Activated T-cell treated with anti-CD3 and anti-CD28 coated beads, Interleukin-2, amount 50 U/mL, for 72 hours (primary cell): ENCODE data around the gene OR9Q1. TPM values are rescaled to one million over a fixed set of nuclear protein-coding genes. Genes with fewer than 3 reads are reported as not detected.

Source experiments
- ATAC-seq, 2 donors: fragments of 150-1000 bp; cut with Tn5 transposase; replicated peaks in 1 of 2; 2 replicates each; pipeline ENCODE4 v1.10.0; 2021; ENCODE audit warnings: moderate library complexity in 2 of 2, mild to moderate bottlenecking in 1 of 2
- DNase-seq, 2 donors: peaks; one replicate each; pipeline ENCODE4 v3.0.0; 2021 to 2022; ENCODE audit warnings: mixed read lengths in 1 of 2
- H3K27ac Mint-ChIP-seq: one replicate; pipeline ENCODE4 v1.8.0; 2022; ENCODE audit warnings: mild to moderate bottlenecking, moderate library complexity, mixed read lengths
- H3K27me3 Mint-ChIP-seq: one replicate; pipeline ENCODE4 v1.8.0; 2022; ENCODE audit warnings: low read depth, mixed read lengths
- H3K36me3 Mint-ChIP-seq, 2 donors: one replicate each; pipeline ENCODE4 v1.8.0; 2022; ENCODE audit warnings: mixed read lengths in 2 of 2, mild to moderate bottlenecking in 1 of 2; ENCODE audit not compliant: insufficient read depth in 2 of 2
- H3K4me1 Mint-ChIP-seq: one replicate; pipeline ENCODE4 v1.8.0; 2022; ENCODE audit warnings: low read depth, mixed read lengths
- H3K4me3 Mint-ChIP-seq, 2 donors: one replicate each; pipeline ENCODE4 v1.8.0; 2022; ENCODE audit warnings: mild to moderate bottlenecking in 2 of 2, mixed read lengths in 2 of 2, moderate library complexity in 2 of 2
- H3K9me3 Mint-ChIP-seq, 2 donors: one replicate each; pipeline ENCODE4 v1.8.0; 2022; ENCODE audit warnings: mixed read lengths in 2 of 2
- total RNA-seq, 2 donors: library from RNA; stranded (reverse); gene quantifications; one replicate each; pipeline ENCODE4 v1.2.3, GENCODE V29; 2022

OR9Q1 gene
- total RNA-seq, 2 donors from 2014 or later: not detected

GRCh38 chr11:58003036-58003435 is 20.6 kb upstream of the OR9Q1 start:
- DNase-seq (no peak), ATAC-seq (no peak)
- Mint-ChIP-seq H3K4me1 (no peaks in the 10 kb centered on the region), H3K4me3 (no peak overlapping the region), H3K36me3 (no peaks in the 10 kb centered on the region), H3K27ac (no peak overlapping the region), H3K9me3 (no peaks in the 10 kb centered on the region), H3K27me3 (peaks cover 17% of the 10 kb centered on the region)

DNA sequence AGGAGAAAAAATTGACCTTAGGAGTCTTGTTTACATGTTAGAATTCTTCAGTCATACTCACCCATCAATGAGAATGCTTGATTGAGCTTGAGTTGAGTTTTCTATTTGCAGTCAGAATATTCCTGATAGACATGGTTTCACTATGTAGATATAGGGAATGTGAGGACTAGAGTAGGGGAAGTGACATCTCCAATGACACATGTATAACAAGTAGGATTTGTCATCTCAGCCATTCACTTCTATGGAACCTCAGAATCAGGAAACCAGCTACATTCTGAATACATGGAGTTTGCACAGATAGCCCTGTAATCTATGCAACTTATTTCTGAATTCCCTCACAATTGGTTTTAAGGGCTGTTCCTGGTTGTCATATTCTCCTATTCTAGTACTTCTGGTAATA is 20.1 kb upstream of the OR9Q1 start:
- Mint-ChIP-seq H3K9me3 (no peaks in the 10 kb centered on the region), H3K4me1 (no peaks in the 10 kb centered on the region), H3K27me3 (peaks cover 17% of the 10 kb centered on the region), H3K27ac (no peak overlapping the region), H3K36me3 (no peaks in the 10 kb centered on the region), H3K4me3 (no peak overlapping the region)
- DNase-seq (no peak), ATAC-seq (no peak)

DNA sequence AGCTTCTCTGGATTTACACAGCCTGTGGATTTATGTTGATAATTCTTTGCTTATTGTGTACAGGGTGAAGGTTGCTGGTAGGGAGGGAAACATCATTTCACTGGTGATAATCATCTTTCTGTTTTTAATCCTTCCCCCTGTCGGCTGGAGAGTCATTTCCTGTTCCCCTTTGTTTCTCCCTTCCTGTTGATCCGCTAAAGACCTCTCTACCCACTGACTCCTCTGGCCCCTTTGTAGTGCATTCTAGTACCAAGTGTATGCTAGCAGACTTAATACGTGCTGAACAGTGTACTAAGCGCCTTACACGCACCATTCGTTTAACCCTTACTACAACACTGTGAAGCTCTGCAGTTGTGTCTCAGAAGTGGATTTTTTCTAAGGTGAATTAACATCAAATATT is 19.0 kb upstream of the OR9Q1 start:
- no peak for ATAC-seq
- H3K4me1 Mint-ChIP-seq: no peaks in the 10 kb centered on the region
- DNase-seq: no peak
- peaks cover 17% of the 10 kb centered on the region for H3K27me3 Mint-ChIP-seq
- no peak overlapping the region for H3K27ac Mint-ChIP-seq
- no peaks in the 10 kb centered on the region for H3K36me3 Mint-ChIP-seq
- H3K9me3 Mint-ChIP-seq: no peaks in the 10 kb centered on the region
- H3K4me3 Mint-ChIP-seq: no peak overlapping the region

DNA sequence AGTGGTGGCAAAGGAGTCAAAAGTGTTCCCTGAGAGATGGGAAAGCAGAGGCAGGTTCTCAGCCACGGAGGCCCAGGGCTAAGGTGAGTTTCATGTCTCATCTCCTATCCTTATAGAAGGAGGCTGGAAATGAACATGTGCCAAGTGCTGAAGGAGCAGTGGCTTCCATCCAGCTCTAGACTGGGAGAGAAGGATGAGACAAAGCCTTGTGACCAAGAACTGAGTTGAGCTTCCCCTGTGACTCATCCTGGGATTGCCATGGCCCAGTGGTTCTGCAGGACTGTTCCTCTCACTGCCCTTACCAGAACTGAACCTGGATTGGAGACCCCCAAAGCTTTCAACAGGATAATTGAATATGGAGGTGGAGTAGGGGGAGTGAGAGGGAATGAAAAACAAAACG is 16.7 kb upstream of the OR9Q1 start:
- Mint-ChIP-seq H3K4me1 (no peaks in the 10 kb centered on the region), H3K4me3 (no peak overlapping the region), H3K9me3 (no peaks in the 10 kb centered on the region)

DNA sequence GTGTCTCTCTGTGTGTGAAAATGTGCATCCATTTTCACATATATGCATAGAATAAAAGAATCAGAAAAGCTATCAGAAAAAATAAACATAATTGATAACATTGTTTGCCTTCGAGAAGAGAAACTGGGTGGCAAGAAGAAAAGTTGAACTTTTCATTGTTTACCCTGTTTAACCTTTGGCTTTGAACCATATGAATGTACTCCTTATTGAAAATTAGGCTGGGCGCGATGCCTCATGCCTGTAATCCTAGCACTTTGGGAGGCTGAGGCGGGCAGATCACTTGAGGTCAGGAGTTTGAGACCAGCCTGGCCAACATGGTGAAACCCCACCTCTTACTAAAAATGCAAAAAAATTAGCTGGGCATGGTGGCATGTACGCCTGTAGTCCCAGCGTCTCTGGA is 11.9 kb upstream of the OR9Q1 start:
- H3K27me3 Mint-ChIP-seq: peaks cover 10% of the 10 kb centered on the region

More for the DNA sequence above, 16.7 kb upstream of the OR9Q1 start:
- Mint-ChIP-seq H3K27me3 (peaks cover 17% of the 10 kb centered on the region), H3K36me3 (no peaks in the 10 kb centered on the region), H3K27ac (no peak overlapping the region)
- DNase-seq (no peak), ATAC-seq (no peak)

GRCh38 chr11:58024601-58025091 is 965 bp downstream of the OR9Q1 start:
- H3K9me3 Mint-ChIP-seq: no peaks in the 10 kb centered on the region

More for the DNA sequence above, 11.9 kb upstream of the OR9Q1 start:
- no peak for DNase-seq
- Mint-ChIP-seq H3K36me3 (no peaks in the 10 kb centered on the region), H3K9me3 (peaks cover 0 to 2% of the 10 kb centered on the region in 2 donors), H3K27ac (peak overlapping the region; percentile 70), H3K4me1 (no peaks in the 10 kb centered on the region), H3K4me3 (no peak overlapping the region)
- no peak for ATAC-seq

DNA sequence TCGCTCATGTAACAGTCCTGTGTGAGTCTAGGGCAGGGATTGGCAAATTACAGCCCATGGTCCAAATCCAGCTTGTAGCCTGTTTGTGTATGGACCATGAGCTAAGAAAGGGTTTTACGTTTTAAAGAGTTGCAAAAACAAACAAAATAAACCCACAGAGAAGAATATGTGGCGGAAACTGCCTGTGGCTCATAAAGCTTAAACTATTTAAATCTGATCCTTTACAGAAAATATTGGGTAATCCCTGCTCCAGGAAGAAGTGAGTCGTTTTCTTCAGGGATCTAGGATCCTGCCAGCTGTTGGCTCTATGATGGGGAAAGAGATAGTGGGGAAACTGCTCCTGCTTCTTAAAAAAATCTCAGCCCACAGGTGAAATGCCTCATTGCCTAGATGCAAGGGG is 3.7 kb downstream of the OR9Q1 start:
- Mint-ChIP-seq H3K36me3 (no peaks in the 10 kb centered on the region), H3K27ac (no peak overlapping the region), H3K27me3 (peaks cover 6% of the 10 kb centered on the region), H3K9me3 (no peaks in the 10 kb centered on the region), H3K4me3 (no peak overlapping the region), H3K4me1 (no peaks in the 10 kb centered on the region)
- no peak for ATAC-seq
- DNase-seq: no peak

More at GRCh38 chr11:58024601-58025091, 965 bp downstream of the OR9Q1 start:
- ATAC-seq: no peak
- H3K27ac Mint-ChIP-seq: no peak overlapping the region
- H3K27me3 Mint-ChIP-seq: no peaks in the 10 kb centered on the region
- H3K4me1 Mint-ChIP-seq: no peaks in the 10 kb centered on the region
- H3K4me3 Mint-ChIP-seq: no peak overlapping the region
- no peaks in the 10 kb centered on the region for H3K36me3 Mint-ChIP-seq
- no peak for DNase-seq

- DNase-seq (no peak), ATAC-seq (no peak)
- H3K9me3 Mint-ChIP-seq: no peaks in the 10 kb centered on the region
- H3K27ac Mint-ChIP-seq: no peak overlapping the region
- H3K27me3 Mint-ChIP-seq: peaks cover 6% of the 10 kb centered on the region
- no peaks in the 10 kb centered on the region for H3K4me1 Mint-ChIP-seq
- no peaks in the 10 kb centered on the region for H3K36me3 Mint-ChIP-seq
- H3K4me3 Mint-ChIP-seq: no peak overlapping the region
Measured at GRCh38 chr11:58028687-58029411, 5.2 kb downstream of the OR9Q1 start.

- Mint-ChIP-seq H3K36me3 (no peaks in the 10 kb centered on the region), H3K27me3 (peaks cover 6% of the 10 kb centered on the region), H3K27ac (no peak within 1 kb of the TSS), H3K4me1 (no peaks in the 10 kb centered on the region), H3K4me3 (no peak within 1 kb of the TSS), H3K9me3 (no peaks in the 10 kb centered on the region)
- DNase-seq: no peak
- ATAC-seq: no peak
Measured at GRCh38 chr11:58030653-58031052, 7.0 kb downstream of the OR9Q1 start, which contains the start of gene OR6Q1. OR6Q1 (plus strand) TSS chr11:58030953; CDS start chr11:58030953, 0 bp downstream.

GRCh38 chr11:58034471-58034870 is 10.8 kb downstream of the OR9Q1 start:
- Mint-ChIP-seq H3K27ac (no peak overlapping the region), H3K4me3 (no peak overlapping the region), H3K27me3 (peaks cover 6% of the 10 kb centered on the region), H3K9me3 (peaks cover 5% of the 10 kb centered on the region in 2 donors), H3K36me3 (no peaks in the 10 kb centered on the region), H3K4me1 (no peaks in the 10 kb centered on the region)
- ATAC-seq (no peak), DNase-seq (no peak)

DNA sequence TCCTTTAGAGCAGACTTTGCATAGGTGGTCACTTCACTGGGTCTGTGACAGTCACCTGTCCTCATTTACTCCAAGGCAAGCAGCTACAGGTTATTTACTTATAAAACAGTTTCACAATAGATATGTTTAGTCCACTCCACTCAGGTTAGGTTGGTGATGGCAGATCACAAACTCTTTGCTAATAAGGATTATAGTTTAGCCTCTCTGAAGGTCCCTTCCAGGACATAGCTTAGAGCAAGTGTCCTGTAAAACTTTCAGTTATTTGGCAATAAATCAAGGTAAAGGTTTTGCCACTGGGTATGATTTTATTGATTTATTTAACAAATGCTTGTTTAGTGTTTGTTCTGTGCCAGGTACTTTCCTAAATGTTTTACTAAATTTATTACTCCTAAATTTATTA is 15.9 kb downstream of the OR9Q1 start:
- no peak overlapping the region for H3K27ac Mint-ChIP-seq

GRCh38 chr11:58043379-58043778 is 19.7 kb downstream of the OR9Q1 start:
- Mint-ChIP-seq H3K4me3 (no peak overlapping the region), H3K9me3 (peaks cover 0 to 2% of the 10 kb centered on the region in 2 donors), H3K4me1 (no peaks in the 10 kb centered on the region), H3K36me3 (no peaks in the 10 kb centered on the region), H3K27ac (no peak overlapping the region), H3K27me3 (peaks cover 23% of the 10 kb centered on the region)
- no peak for DNase-seq
- no peak for ATAC-seq

More for the DNA sequence above, 15.9 kb downstream of the OR9Q1 start:
- H3K4me3 Mint-ChIP-seq: no peak overlapping the region
- H3K36me3 Mint-ChIP-seq: no peaks in the 10 kb centered on the region
- H3K9me3 Mint-ChIP-seq: peaks cover 5 to 7% of the 10 kb centered on the region in 2 donors
- peaks cover 23% of the 10 kb centered on the region for H3K27me3 Mint-ChIP-seq
- DNase-seq: no peak
- no peaks in the 10 kb centered on the region for H3K4me1 Mint-ChIP-seq
- ATAC-seq: no peak

GRCh38 chr11:58046231-58046630 is 22.6 kb downstream of the OR9Q1 start:
- Mint-ChIP-seq H3K27me3 (peaks cover 14% of the 10 kb centered on the region), H3K27ac (no peak overlapping the region), H3K4me3 (no peak overlapping the region), H3K36me3 (no peaks in the 10 kb centered on the region), H3K4me1 (no peaks in the 10 kb centered on the region), H3K9me3 (peaks cover 0 to under 1% of the 10 kb centered on the region in 2 donors)
- no peak for ATAC-seq
- DNase-seq: no peak

DNA sequence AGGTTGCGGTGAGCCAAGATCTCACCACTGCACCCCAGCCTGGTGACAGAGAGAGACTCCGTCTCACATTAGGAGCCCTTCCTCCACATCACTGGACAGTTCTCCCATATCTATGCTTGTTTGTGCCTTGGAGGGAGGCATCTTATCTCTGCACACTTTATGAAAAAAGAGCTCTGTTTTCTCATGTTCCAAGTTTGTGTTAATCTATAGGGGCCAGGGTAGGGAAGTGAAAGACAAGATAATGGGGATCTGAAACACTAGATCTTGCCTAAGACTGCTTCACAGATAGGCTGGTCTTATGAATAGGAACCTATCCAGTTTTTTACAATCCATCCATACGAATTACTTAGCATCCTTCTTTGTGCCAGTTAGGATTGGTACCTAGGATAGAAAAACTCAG is 24.1 kb downstream of the OR9Q1 start:
- Mint-ChIP-seq H3K36me3 (no peaks in the 10 kb centered on the region), H3K27ac (no peak overlapping the region), H3K4me3 (no peak overlapping the region), H3K4me1 (no peaks in the 10 kb centered on the region), H3K9me3 (no peaks in the 10 kb centered on the region), H3K27me3 (peaks cover 10% of the 10 kb centered on the region)
- DNase-seq (no peak), ATAC-seq (no peak)
